Measurements from ENCODE around the gene ALDH1A2.

ALDH1A2 gene

DNA sequence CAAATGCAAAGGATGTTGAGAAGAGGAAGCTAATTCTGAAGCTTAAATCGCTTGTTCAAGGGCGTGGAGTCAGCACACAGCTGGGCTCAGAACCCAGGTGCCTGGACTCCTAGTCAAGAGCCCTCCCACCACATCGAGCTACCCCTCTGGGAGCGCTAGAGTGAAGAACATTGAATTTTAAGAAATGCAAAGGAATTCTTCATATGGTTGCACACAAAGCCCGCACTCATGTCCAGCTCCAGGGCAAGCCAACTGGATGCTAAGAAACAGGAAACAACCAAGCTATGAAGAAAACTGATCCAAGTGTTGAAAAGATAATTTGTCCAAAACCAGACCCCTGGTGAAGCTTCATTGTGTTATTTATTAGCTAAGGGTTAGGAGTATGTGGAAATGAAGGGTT is 122.3 kb downstream of the ALDH1A2 start:
- DNase-seq (ENCODE audit: low read depth): no peak

DNA sequence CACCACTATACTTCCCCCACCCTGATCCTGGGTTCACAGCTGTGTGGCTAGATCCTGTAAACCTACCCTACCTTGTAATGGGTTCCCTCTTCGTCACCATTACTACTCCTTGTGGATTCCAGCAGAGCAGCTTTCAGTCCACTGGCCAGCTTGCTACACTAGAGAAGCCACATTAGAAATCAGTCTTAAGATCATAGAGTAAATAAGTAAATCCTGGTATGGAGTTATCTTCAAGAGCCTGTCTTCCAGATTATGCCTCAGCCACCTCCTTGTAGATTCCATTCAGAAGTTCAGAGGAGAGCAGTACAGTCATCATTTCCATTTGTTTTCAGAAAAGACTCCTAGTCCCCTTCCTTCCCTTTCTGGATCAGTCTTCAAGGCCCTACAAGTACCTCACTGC is 123.7 kb downstream of the ALDH1A2 start:
- no peak for DNase-seq (ENCODE audit: low read depth)

DNA sequence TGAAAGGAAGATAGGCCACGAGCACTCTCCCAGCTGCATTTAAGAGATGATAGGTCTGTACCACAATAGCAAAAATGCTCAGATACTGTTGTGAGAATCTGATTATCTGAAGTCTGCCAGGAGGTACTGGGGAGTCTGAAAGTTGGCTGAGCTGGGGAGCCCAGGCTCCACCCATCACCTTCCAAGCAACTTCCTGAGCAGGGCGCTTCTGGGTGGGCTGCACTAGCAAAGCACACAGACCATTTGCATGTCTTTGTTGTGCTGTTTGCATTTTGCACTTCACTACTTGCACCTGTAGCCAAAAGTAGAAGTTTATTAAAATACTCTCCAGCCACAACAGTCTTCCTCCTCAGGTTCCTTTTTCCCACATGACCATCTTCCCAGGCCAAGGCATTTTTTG is 133.2 kb downstream of the ALDH1A2 start:
- no peak for DNase-seq (ENCODE audit: low read depth)

DNA sequence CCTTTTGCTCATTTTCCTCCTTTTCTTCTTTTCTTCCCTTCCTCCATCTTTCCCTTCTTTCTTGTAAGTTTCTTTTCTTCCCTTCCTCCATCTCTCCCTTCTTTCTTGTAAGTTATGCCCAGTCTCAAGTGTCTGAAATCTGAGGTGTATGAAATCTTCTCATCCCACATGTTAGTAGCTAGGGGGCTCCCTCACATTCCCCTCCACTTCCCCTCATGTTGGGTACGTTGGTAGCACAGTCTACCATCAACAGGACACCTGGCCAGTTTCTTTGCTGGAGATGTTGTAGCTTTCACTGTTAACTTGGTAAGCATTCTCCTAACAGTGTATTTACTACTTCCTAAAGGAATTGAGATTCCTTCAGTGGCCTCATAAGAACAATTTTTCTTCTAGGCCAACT is 133.9 kb downstream of the ALDH1A2 start:
- DNase-seq (ENCODE audit: low read depth): no peak

DNA sequence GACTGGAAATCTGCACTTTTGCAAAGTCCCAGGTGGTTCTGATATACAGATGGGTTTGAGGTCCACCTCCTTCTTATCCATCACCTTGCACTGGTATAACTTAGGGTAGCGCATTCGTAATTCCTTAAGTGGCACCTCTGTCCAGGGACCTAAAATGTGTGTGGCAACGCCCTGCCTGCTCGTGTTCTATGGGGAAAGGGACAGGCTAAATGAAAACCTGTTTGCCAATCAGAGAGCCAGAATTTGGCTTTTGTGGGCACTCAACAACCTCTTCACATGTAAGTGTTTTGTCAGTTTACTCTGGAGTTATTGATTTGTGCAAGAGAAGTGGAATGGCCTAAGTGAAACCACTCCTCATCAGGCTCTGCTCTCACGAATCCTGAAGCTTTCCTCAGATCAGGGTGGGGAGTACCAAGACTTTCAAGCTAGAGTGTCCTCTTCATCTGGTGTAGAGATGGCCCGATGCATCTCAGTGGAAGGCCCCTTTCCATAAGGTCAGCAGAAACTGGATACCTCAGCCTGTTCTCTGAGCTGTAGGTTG is 138.3 kb downstream of the ALDH1A2 start:
- DNase-seq (ENCODE audit: low read depth): no peak

DNA sequence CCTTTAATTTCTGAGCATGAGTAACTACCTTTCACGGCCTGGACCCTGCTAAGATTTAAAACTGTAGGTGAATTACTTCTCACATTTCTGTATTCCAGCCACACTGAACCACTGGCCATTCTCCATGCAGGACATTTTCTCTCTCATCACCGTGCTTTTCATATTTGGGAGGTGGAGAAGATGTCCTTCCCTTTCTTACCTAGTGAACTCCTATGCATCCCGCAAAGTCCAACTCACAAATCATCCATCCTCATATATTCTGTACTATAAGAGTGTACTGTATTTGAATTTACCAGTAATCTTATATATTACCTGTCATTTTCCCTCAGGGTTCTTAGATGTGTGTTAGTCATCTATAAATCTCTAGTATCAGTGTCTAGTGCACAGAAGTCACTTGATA is 139.9 kb downstream of the ALDH1A2 start:
- DNase-seq (ENCODE audit: low read depth): no peak

DNA sequence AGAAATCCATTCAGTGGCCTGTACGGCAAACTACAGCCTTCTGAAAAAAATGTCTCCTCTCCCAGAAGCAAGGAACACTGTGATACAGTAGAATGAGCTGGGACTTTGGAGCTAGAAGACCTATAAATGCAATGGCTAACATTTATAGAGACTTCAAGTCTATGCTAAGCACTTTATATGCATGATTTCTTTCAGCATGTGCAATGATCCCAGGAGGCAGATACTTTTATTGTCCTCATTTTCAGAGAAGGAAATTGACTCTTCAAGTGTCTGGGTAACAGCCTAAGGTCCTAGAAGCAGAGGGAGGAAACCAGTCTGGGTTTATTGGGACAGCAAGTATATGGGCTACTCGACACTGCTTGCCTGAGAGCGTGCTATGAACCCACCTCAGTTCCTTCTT is 140.9 kb downstream of the ALDH1A2 start:
- DNase-seq (ENCODE audit: low read depth): no peak

DNA sequence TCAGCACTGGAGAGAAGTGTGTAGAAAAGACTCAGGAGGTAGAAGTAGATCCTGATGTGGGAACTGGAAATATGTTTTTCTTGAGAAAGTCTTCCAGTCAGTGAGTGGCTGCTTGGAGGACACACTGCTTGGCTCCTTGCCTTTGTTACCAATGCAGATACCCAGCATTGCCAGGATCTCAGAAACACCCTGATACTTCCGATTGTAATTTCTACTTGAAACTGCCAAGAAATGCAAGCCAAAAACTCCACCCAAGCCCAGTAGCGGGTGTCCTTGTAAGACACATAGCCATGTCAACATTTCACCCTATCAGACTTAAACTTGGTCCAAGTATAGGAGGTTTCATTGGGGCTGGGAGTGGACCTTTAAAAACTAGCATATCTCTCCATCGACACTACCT is 141.8 kb downstream of the ALDH1A2 start:
- DNase-seq (ENCODE audit: low read depth): no peak

DNA sequence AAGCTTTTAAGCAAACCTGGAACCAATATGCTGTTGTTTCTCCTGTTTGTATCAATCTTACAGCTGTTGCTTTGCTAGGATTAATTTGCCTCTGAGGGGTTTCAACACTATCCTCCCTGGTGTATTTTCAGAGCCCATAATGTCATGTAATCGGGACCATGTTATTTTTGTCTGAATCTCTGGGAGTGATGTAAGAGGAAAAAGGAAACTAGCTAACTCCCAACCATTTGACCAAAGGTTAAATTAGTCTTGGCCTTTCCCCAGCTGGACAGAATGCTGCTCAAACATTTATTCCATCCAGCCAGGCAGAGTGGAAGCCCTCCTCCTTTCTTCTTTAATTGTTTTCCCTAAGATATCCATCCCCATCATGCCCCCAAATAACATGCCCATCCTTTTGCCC is 142.2 kb downstream of the ALDH1A2 start:
- DNase-seq (ENCODE audit: low read depth): no peak

DNA sequence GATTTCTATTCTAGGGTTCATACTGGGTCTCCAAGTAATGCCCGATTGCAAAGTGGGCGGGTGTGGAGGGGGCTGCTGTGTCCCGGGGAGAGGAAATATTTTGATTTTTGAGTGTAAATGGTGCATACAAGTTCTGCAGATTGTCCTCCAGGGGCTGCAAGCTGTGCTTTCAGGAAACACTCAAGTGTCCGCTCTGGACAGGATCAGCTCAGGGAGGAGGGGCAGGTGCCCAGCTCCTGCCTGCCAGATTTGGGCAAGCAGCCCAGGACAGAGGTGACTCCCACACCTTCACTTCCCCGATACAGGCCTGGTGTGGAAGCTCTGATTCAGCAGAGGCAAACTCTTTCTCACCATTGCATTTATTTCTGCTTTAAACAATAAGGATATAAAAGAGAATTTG is 142.7 kb downstream of the ALDH1A2 start:
- DNase-seq (ENCODE audit: low read depth): no peak

DNA sequence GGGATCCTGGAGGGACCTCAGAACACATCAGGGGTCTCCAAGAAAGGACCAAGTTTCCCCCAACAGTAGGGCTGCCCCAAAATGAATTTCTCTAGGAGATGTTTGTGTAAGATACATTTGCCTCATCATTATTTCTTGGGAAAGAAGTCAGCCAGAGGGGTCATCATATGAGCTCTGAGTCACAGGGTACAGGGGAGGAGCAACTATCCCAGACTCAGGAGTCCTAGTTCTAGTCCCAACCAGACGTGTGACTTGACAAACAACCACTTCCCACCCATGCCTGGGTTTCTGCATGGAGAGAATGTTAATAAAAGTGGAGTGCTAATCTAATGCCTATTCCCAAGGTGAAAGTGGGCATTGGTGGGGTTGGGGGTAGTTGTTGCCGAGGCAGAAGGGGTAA is 144.1 kb downstream of the ALDH1A2 start:
- DNase-seq (ENCODE audit: low read depth): no peak

DNA sequence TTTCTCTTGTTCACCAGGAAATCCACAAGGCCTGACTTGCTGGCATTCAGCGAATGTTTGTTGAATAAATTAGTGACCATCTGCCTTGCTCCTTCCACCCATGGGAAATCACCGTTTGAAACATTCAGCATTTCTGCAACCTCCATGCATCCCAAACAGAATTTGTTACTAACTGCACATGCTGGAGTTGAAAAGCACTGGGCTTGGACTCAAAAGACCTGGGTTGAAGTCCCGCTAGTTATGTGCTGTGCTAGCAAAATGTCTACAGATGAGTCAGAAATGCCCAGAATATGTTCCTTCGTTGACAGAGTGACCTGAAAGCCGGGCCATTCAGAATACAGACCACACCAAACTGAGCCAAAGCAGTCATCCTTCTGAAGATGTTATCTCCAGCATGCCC is 144.6 kb downstream of the ALDH1A2 start:
- no peak for DNase-seq (ENCODE audit: low read depth)

DNA sequence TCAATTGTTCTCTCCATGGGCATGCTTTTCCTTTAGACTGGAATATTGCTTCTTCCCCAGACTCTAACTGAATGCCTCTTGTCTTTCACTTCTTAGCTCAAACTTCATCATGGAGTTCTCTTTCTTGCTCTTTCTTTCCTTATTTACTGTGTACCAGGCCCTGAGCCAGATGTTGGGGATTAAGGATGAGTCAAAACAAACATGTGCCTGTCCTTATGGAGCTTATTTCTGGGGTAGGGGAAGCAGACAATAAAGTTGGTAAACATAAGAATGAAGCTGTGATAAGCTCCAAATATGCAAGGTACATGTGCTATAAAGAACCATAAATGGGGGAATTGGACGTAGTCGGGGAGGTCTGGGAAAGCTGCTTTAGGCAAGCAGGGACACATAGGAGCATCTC is 145.8 kb downstream of the ALDH1A2 start:
- no peak for DNase-seq (ENCODE audit: low read depth)

DNA sequence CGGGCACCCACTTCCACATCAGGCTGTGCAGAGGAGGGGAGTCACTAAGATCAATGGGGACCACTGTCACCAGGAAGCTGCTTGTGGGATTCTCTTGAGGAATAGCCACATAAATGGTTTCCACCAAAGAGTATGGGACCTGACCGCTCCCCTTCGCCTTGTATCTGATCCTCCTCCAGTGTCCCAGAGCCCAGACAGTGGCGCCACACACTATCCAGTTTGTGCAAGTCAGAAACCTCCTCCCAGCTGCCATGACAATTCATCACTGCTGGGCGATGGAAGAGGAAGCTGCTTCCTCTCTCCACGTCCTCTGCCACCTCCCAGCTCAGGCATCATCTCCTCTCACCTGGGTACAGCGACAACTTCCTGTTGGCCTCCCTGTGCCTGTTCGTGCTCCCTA is 147.5 kb downstream of the ALDH1A2 start:
- no peak for DNase-seq (ENCODE audit: low read depth)

DNA sequence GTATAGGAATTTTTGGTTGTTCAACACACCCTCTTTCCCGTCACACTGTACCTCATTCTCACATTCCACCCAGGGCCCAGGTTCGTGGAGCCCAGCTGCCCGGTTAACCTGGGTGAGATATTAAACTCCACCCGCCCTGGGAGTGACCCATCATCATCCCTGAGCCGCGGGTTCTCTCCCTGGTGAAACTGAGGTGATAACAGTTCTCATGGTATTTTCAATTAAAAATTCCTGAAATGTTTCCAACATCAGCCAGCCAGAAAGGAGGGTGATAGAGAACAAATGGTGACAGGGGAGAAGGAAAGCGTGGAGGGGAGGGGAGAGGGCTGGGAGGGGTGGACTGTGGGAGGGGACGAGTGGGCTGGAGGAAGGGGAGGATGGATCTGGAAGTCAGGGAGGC is 148.8 kb downstream of the ALDH1A2 start:
- DNase-seq (ENCODE audit: low read depth): no peak

DNA sequence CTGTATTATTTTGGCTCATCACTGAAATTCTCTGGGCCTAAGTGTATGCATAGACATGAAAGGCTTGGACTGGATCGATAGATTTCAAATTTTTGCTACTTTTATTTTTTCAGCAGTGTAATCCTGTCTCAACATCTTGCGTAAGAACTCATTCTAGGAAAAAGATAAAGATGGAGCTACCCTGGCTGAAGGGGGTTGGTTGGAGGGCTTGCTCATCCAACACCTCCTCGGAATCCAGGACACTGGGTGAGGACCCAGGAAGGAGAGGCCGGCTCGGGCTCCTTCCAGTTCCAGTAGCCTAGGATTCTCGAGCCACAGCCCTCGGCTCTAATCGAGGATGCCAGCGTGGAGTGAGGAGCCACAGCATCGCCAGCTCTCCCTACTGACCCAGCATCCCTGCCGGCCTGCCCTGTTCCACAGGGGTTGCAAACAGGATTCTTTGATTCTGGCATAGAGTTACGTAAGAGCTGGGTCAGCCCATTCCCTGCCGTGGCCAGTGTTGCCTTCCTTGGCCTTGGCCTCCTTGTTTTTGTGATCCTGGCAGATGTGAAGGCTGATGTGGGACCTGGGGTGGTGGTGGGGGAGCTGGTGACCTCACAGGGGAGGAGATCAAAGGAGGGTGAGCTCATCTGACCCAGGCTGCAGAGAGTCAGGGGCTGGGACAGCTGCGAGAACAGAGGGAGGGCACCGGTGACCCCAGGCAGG is 149.5 kb downstream of the ALDH1A2 start:
- DNase-seq (ENCODE audit: low read depth): no peak

DNA sequence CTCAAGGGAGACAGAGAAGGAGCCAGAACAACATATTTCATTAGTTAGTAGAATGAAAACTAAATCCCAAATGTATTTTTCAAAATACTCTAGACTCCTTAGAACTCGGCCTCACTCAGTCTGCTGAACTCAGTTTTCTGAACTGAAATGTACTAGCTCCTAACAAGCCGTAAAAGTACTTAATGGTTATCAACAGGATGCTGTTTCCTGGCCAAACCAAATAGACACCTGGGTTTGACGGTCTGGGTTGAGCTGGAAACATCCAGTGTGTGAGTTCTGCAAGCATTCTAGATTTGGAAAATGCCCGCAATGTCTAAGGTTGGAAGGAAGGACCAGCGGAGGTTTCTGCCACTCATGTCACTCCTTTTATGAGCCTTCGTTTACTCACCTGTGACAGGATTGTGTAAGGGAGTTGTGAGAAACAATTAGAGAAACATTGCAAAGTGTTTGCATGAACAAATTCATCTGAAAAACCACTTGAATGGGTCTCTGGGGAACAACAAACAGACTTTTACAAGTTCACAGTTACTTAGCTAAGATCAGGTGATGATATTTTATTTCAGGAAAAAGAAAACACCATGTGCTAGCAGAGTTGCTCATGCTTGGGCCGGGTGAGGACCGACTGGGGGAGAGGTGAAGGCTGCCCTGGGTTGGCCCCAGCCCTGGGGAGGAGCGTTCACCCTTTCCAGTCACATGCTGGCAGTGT is 151.0 kb downstream of the ALDH1A2 start:
- DNase-seq (ENCODE audit: low read depth): no peak

DNA sequence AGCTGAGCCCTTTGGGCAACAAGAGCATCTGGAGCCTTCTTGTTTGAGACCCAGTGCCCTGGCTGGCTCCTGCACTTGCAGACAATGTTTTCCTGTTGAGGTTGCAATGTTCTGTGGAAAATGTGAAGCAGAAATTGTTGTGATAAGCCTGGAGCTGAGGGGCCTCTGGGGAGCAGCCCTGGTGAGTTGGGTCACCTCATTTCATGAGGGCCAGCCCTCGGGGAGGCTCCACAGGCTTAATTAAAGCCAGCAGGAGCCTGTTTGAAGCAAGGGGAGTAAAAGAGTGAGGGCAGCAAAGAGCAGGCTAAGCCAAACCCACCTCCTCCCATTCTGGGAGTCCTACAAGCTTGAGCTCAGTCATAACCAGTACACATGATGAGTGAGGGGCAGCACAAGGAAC is 154.3 kb downstream of the ALDH1A2 start:
- no peak for DNase-seq (ENCODE audit: low read depth)

DNA sequence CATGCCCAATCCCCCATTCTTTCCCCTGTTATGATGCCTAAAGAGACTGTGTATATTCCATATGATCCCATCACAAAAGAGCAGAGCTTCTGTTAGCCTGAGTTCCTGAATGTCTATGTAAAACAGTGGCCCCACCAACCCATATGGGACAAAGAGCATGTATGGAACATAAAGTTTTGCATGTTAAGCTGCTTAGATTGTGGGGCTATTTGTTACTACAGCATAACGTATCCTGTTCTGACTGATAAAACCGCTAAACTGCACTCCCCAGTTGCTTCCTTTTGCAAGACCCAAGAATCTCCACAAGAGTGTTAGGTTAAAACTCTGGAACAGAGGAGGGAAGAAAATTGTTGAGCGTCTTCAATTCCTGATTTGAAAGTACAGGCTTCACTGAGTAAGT is 154.8 kb downstream of the ALDH1A2 start:
- DNase-seq (ENCODE audit: low read depth): no peak

DNA sequence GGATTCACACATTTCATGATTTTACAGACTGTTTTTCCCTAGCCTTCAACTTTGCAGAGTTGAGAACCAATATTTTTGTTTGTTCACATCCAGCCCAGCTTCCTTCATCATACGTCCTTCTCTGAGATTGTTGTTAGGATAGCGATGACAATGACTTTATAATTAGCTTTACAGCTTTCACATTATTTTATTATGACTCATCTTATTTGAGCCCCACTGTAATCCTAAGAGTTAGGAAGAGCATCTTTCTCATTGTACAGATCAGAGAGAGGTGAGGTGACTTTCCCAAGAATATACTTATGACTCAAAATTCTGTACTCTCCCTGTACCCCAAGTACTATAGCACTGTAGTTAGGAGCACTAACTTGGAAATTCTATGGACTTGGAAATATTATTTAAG is 156.1 kb downstream of the ALDH1A2 start:
- DNase-seq (ENCODE audit: low read depth): no peak

DNA sequence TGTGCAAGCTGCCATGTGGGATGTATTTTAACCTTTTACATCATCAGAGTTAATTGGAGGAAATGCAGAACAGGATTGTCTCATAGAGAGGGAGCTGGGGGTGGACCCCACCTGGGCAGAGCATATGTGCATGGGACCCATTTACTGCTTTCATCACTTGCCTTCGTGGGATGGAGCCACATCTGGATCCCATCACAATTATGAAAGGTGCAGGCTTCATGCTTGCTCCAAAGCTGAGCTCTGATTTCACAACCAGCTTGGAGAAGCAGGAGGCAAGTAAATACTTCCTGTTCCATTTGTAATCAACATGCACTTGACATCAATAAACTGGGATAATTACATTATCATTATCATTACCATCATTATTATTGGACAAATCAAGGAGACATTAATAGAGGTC is 161.9 kb downstream of the ALDH1A2 start:
- no peak for DNase-seq (ENCODE audit: low read depth)

Data from activated T-cell treated with anti-CD3 and anti-CD28 coated beads for 48 hours (primary cell).